ENCODE measurements around the gene RHOB. TPM values are rescaled to one million over a fixed set of nuclear protein-coding genes. Genes with fewer than 3 reads are reported as not detected.

The RHOB gene
- total RNA-seq, 1 donor from 2014 or later: 292 TPM

GRCh38 chr2:20448246-20448976 lies 1.5 kb downstream of the RHOB start:
- H3K27me3 Mint-ChIP-seq (ENCODE audit: unreplicated experiment): peaks cover 9% of the 10 kb centered on the region
- H3K9me3 Mint-ChIP-seq (ENCODE audit: unreplicated experiment): no peaks in the 10 kb centered on the region
- peak overlapping the region; percentile 95 for H3K4me3 Mint-ChIP-seq (ENCODE audit: unreplicated experiment)
- no peak for TF ChIP-seq CTCF (IDR thresholded peaks at IDR 0.05; ENCODE audit: unreplicated experiment)
- H3K4me1 Mint-ChIP-seq (ENCODE audit: unreplicated experiment): peaks cover 53% of the 10 kb centered on the region
- H3K27ac Mint-ChIP-seq (ENCODE audit: unreplicated experiment): peak overlapping the region; percentile 74
- DNase-seq (ENCODE audit: low spot score): no peak
- H3K36me3 Mint-ChIP-seq (ENCODE audit: low read depth, unreplicated experiment): peaks cover 17% of the 10 kb centered on the region

GRCh38 chr2:20448977-20449306 lies 2.1 kb downstream of the RHOB start:
- no peaks in the 10 kb centered on the region for H3K9me3 Mint-ChIP-seq (ENCODE audit: unreplicated experiment)
- no peak for TF ChIP-seq CTCF (IDR thresholded peaks at IDR 0.05; ENCODE audit: unreplicated experiment)
- H3K27me3 Mint-ChIP-seq (ENCODE audit: unreplicated experiment): peaks cover 9% of the 10 kb centered on the region
- peaks cover 48% of the 10 kb centered on the region for H3K4me1 Mint-ChIP-seq (ENCODE audit: unreplicated experiment)
- H3K4me3 Mint-ChIP-seq (ENCODE audit: unreplicated experiment): peak overlapping the region; percentile 95
- peak overlapping the region; percentile 74 for H3K27ac Mint-ChIP-seq (ENCODE audit: unreplicated experiment)
- peaks cover 17% of the 10 kb centered on the region for H3K36me3 Mint-ChIP-seq (ENCODE audit: low read depth, unreplicated experiment)
- DNase-seq (ENCODE audit: low spot score): no peak

GRCh38 chr2:20449501-20450200 lies 2.8 kb downstream of the RHOB start:
- Mint-ChIP-seq H3K4me3 (ENCODE audit: unreplicated experiment) (peak overlapping the region; percentile 95), H3K4me1 (ENCODE audit: unreplicated experiment) (peaks cover 41% of the 10 kb centered on the region), H3K9me3 (ENCODE audit: unreplicated experiment) (no peaks in the 10 kb centered on the region), H3K36me3 (ENCODE audit: low read depth, unreplicated experiment) (peaks cover 17% of the 10 kb centered on the region), H3K27me3 (ENCODE audit: unreplicated experiment) (peaks cover 9% of the 10 kb centered on the region), H3K27ac (ENCODE audit: unreplicated experiment) (peak overlapping the region; percentile 74)
- DNase-seq (ENCODE audit: low spot score): no peak
- no peak for TF ChIP-seq CTCF (IDR thresholded peaks at IDR 0.05; ENCODE audit: unreplicated experiment)

GRCh38 chr2:20450201-20450999 lies 3.5 kb downstream of the RHOB start:
- peaks cover 10% of the 10 kb centered on the region for H3K27me3 Mint-ChIP-seq (ENCODE audit: unreplicated experiment)
- no peak for TF ChIP-seq CTCF (IDR thresholded peaks at IDR 0.05; ENCODE audit: unreplicated experiment)
- peak overlapping the region; percentile 55 for H3K27ac Mint-ChIP-seq (ENCODE audit: unreplicated experiment)
- peaks cover 35% of the 10 kb centered on the region for H3K4me1 Mint-ChIP-seq (ENCODE audit: unreplicated experiment)
- H3K9me3 Mint-ChIP-seq (ENCODE audit: unreplicated experiment): no peaks in the 10 kb centered on the region
- peaks cover 17% of the 10 kb centered on the region for H3K36me3 Mint-ChIP-seq (ENCODE audit: low read depth, unreplicated experiment)
- DNase-seq (ENCODE audit: low spot score): peak; percentile 26
- peak overlapping the region; percentile 95 for H3K4me3 Mint-ChIP-seq (ENCODE audit: unreplicated experiment)
